Psoas muscle (tissue), 8 donors: ENCODE measurements around the gene RING1. TPM values are rescaled to one million over a fixed set of nuclear protein-coding genes. Genes with fewer than 3 reads are reported as not detected.

ENCODE experiments used
- ATAC-seq, 4 donors: fragments of 200-7000 bp; cut with Tn5 transposase; one replicate each; pipeline ENCODE4 v1.9.1; 2020; ENCODE audit warnings: moderate library complexity in 3 of 4, mild to moderate bottlenecking in 2 of 4
- DNase-seq, 2 donors: peaks; one replicate each; pipeline ENCODE4 v3.0.0-alpha.2; 2020
- H3K27ac ChIP-seq: fragments of 200-600 bp; one replicate; pipeline ENCODE4 v1.8.0; 2022
- H3K27me3 ChIP-seq, 3 donors: fragments of 200-600 bp in 1 of 3; one replicate each; pipeline versions ENCODE4 v1.6.1 to v1.8.0; 2013 to 2022; ENCODE audit warnings: low read length in 2 of 3, mild to moderate bottlenecking in 2 of 3, moderate library complexity in 1 of 3; ENCODE audit not compliant: insufficient read depth in 3 of 3
- H3K36me3 ChIP-seq, 2 donors: fragments of 200-600 bp in 1 of 2; one replicate each; pipeline versions ENCODE4 v1.6.1 to v1.8.0; 2013 to 2022; ENCODE audit warnings: low read depth in 1 of 2, mild to moderate bottlenecking in 1 of 2, moderate library complexity in 1 of 2; ENCODE audit not compliant: insufficient read depth in 1 of 2
- H3K4me1 ChIP-seq: fragments of 200-600 bp; one replicate; pipeline ENCODE4 v1.8.0; 2022
- H3K4me3 ChIP-seq: fragments of 200-600 bp; one replicate; pipeline ENCODE4 v1.8.0; 2022; ENCODE audit warnings: mild to moderate bottlenecking
- H3K9me3 ChIP-seq: fragments of 200-600 bp; one replicate; pipeline ENCODE4 v1.8.0; 2022
- whole genome bisulfite sequencing, 3 donors: extraction: QIAGEN DNeasy Blood & Tissue Kit; methylation state at CpG; one replicate each; pipeline versions ENCODE4 v1.1.6 to v1.1.7; 2013; 5-methylcytosine and 5-hydroxymethylcytosine counted together
- intact Hi-C, 2 donors: fragments of 100-400 bp; cut with DNase I; formaldehyde crosslinking; loops; one replicate each; pipeline versions ENCODE4 v1.11.0 to v1.14.2; 2022
- polyA plus RNA-seq, 3 donors: library from polyadenylated mRNA; stranded (reverse); fragments of 200-250 nt; gene quantifications; one replicate each; pipeline ENCODE4 v1.2.3, GENCODE V29; 2013
- total RNA-seq, 4 donors: library from RNA; stranded (reverse); fragmentation: NEBNext Ultra II Directional in 2 of 4; extraction: Animal tissue kit (Norgen Biotek cat#: 25700) in 2 of 4; gene quantifications; one replicate each; pipeline versions ENCODE4 v1.2.1 to v1.2.4, GENCODE V29; 2021 to 2023
- TF ChIP-seq, protein P1 (sequence below): fragments of 200-600 bp; IDR thresholded peaks from one replicate; pipeline ENCODE4 v1.8.0; 2022; ENCODE audit warnings: antibody characterized with exemption
- donor health status: healthy with polysubstance abuse.
- donor health status: DM: no; HTN: no; CAD: no; lungs with moderate emphysema.
- donor health status: Bipolar disorder and iron deficiency.
- donor health status: healthy.
- donor health status: DM: yes; HTN: yes; CAD: no.
- donor health status: DM: no; HTN: no; CAD: no.
- donor health status: DM: no; HTN: no; CAD: no.
- donor health status: DM: yes; HTN: yes; CAD: no.

The RING1 gene
- total and polyA plus RNA-seq, 7 donors = 27.9 to 39.4 (median 30.2) TPM

DNA sequence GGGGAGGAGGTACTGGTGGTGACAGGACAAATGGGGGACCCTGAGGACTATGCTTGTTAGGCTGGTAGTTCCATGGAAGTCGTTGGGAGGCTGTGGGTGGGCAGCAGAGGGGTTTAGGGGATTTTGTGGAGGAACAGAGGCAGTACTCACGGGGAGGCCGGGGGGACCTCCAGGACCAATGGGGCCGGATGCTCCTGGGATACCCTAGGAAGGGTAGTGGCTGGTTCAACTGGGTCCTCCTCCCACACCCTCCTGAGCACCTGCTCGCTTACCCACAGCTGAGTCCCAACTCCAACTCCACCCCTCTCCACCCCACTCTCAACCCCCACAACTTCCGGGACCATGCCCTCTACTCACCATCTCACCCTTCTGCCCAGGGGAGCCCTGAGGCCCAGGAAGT, 41.9 kb upstream of the RING1 start:
- intact Hi-C loops = loop anchor here (1.0 to 5.0 kb wide), 2 partner anchors 25 to 71 kb away; no protein-coding TSS in a partner anchor
- Histone ChIP-seq H3K4me3 (no peak overlapping the region), H3K27ac (no peak overlapping the region), H3K27me3 (no peaks in the 10 kb centered on the region), H3K9me3 (no peaks in the 10 kb centered on the region), H3K4me1 (peaks cover 5% of the 10 kb centered on the region), H3K36me3 (no peaks in the 10 kb centered on the region)
- TF ChIP-seq, protein P1, sequence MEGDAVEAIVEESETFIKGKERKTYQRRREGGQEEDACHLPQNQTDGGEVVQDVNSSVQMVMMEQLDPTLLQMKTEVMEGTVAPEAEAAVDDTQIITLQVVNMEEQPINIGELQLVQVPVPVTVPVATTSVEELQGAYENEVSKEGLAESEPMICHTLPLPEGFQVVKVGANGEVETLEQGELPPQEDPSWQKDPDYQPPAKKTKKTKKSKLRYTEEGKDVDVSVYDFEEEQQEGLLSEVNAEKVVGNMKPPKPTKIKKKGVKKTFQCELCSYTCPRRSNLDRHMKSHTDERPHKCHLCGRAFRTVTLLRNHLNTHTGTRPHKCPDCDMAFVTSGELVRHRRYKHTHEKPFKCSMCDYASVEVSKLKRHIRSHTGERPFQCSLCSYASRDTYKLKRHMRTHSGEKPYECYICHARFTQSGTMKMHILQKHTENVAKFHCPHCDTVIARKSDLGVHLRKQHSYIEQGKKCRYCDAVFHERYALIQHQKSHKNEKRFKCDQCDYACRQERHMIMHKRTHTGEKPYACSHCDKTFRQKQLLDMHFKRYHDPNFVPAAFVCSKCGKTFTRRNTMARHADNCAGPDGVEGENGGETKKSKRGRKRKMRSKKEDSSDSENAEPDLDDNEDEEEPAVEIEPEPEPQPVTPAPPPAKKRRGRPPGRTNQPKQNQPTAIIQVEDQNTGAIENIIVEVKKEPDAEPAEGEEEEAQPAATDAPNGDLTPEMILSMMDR = no peak
- no peak for DNase-seq
- 83 to 94% (median 85%) methylated on average over 4 to 6 of the region's 6 CpGs for WGBS, 3 donors
- ATAC-seq = no peak

DNA sequence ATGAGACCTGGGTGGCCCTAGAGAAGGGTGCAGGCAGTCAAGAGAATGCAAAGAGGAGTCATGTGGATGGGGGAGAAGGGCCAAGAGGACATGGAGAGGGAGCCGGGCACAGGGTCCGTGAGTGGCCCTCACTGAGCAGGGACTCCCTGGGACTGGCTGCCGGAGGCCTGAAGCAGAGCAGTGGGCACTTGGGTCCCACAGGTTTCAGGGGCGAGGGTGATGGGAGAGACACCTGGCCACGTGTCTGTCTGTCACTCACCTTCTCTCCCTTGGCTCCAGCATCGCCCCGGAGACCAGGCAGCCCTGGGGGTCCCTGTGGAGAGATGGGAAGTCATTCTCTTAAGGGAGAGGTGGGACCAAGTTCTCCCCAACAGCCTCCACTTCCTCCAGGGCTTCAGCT, 41.5 kb upstream of the RING1 start:
- 84 to 87% (median 87%) methylated on average over 7 of the region's 7 CpGs for WGBS, 3 donors
- DNase-seq (no peak), ATAC-seq (no peak)

DNA sequence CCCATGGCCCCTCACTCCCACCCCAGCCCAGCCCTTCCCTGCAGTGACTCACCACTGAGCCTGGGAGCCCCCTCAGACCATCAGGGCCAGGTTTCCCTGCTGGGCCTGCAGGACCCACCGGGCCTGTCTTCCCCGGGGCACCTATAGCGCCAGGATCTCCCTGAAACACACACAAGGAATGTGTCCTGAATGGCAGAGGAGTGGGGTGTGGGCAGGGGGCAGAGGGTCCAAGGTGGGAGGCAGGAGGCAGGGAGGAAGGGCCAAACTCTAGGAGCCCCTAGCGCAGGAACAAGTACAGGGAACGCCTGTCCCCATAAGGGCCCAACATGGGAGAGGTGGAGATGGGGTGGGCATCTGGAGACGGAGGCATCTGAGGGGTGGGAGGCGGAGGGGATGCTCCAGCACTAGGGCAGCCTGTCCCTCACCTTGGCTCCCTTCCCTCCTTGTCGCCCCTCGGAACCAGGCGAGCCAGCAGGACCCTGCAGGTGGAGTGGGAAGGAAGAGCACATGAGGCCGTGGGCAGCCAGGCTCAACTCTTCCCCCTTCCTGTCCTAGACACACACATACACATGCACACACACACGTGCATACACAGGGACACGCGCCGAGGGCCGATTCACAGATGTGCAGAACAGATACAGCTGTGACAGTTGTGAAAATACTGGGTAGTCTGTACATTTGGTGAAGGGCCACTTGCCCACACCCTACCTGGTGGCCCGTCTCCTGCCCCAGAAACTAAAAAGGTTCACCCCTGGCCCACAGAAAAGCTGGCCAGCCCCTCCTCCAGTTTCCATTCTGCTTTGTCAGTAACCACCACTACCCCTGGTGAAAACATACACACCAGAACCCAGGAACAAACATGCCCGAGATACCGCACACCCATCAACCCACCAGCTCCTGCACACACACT, 40.7 kb upstream of the RING1 start:
- intact Hi-C loops = loop anchor here in 1 of 2 donors (5.0 kb wide), 1 partner anchor 70 kb away; no protein-coding TSS in a partner anchor
- DNase-seq (no peak), ATAC-seq (no peak)
- H3K27ac ChIP-seq = no peak overlapping the region
- TF ChIP-seq, protein P1 = no peak
- WGBS, 3 donors = 84 to 87% (median 84%) methylated on average over 15 to 19 of the region's 19 CpGs
- H3K9me3 ChIP-seq = no peaks in the 10 kb centered on the region
- no peaks in the 10 kb centered on the region for H3K27me3 ChIP-seq
- no peaks in the 10 kb centered on the region for H3K36me3 ChIP-seq
- no peak overlapping the region for H3K4me3 ChIP-seq
- H3K4me1 ChIP-seq = no peaks in the 10 kb centered on the region

More for the DNA sequence above, 41.5 kb upstream of the RING1 start:
- TF ChIP-seq, protein P1 = no peak
- Histone ChIP-seq H3K27me3 (no peaks in the 10 kb centered on the region), H3K27ac (no peak overlapping the region), H3K36me3 (no peaks in the 10 kb centered on the region), H3K4me1 (peaks cover 5% of the 10 kb centered on the region), H3K9me3 (no peaks in the 10 kb centered on the region), H3K4me3 (no peak overlapping the region)
- intact Hi-C loops = loop anchor here (1.0 to 5.0 kb wide), 2 partner anchors 24 to 70 kb away; no protein-coding TSS in a partner anchor

DNA sequence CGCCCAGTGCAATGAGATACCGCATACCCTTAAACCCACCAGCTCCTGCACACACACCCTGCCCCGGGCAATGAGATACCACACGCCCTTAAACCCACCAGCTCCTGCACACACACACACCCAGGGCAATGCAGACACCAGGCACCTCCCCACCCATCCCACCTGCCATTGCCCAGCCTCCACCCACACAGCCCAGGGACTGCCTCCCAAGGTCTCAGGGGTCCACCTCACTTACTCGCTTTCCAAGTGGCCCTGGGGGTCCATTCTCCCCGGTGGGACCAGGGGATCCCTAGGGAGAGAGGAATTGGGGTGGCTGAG, 40.1 kb upstream of the RING1 start:
- H3K9me3 ChIP-seq = no peaks in the 10 kb centered on the region
- H3K27me3 ChIP-seq = no peaks in the 10 kb centered on the region
- H3K4me1 ChIP-seq = no peaks in the 10 kb centered on the region
- no peak overlapping the region for H3K4me3 ChIP-seq
- intact Hi-C loops = loop anchor here in 1 of 2 donors (5.0 kb wide), 1 partner anchor 69 kb away; no protein-coding TSS in a partner anchor
- no peak for ATAC-seq
- TF ChIP-seq, protein P1 = no peak
- DNase-seq = no peak
- H3K27ac ChIP-seq = no peak overlapping the region
- no peaks in the 10 kb centered on the region for H3K36me3 ChIP-seq
- WGBS, 3 donors = 73 to 80% (median 76%) methylated on average over 6 of the region's 6 CpGs
